ENCODE measurements around the gene NFASC. TPM values are rescaled to one million over a fixed set of nuclear protein-coding genes. Genes with fewer than 3 reads are reported as not detected.

Gene NFASC
- total and polyA plus RNA-seq, 2 experiments from 2014 or later = 46.3 to 54.7 TPM

- Histone ChIP-seq H3K79me2 (ENCODE audit: insufficient read depth) (no peaks in the 10 kb centered on the region), H2AFZ (no peak overlapping the region), H4K20me1 (ENCODE audit: insufficient read depth) (no peaks in the 10 kb centered on the region), H3K9ac (no peak overlapping the region), H3K4me3 (no peak overlapping the region), H3K36me3 (ENCODE audit: low read depth) (no peaks in the 10 kb centered on the region), H3K9me3 (ENCODE audit: low read depth) (no peaks in the 10 kb centered on the region), H3F3A (ENCODE audit: insufficient read depth) (no peaks in the 10 kb centered on the region), H3K4me1 (ENCODE audit: insufficient read depth) (peaks cover 5% of the 10 kb centered on the region; the same call in 1 of the 2 replicates), H3K27me3 (replicated peaks; ENCODE audit: insufficient read depth) (no peaks in the 10 kb centered on the region), H3K9me2 (ENCODE audit: insufficient read depth) (no peaks in the 10 kb centered on the region), H3K27ac (no peak overlapping the region), H3K4me2 (ENCODE audit: unreplicated experiment) (no peak overlapping the region)
- WGBS, 2 experiments (ENCODE audit: low coverage in 1 of 2, low lambda C conversion rate in 2 of 2, missing lambda C conversion rate in 2 of 2) = 88% methylated on average over 12 of the region's 12 CpGs
- DNase-seq = no peak
- in situ Hi-C loops (cut with MboI) = no loop called here
- no peak for TF ChIP-seq EZH2phosphoT487 (IDR thresholded peaks at IDR 0.05; ENCODE audit: insufficient read depth, low read depth)
- no peak for TF ChIP-seq EZH2 (IDR thresholded peaks at IDR 0.05; ENCODE audit: insufficient read depth, poor library complexity, severe bottlenecking)
Observed at GRCh38 chr1:205071801-205072200, 201.1 kb downstream of the NFASC start.

GRCh38 chr1:205072286-205072685 lies 201.6 kb downstream of the NFASC start:
- in situ Hi-C loops (cut with MboI) = no loop called here
- Histone ChIP-seq H4K20me1 (ENCODE audit: insufficient read depth) (no peaks in the 10 kb centered on the region), H3K9ac (no peak overlapping the region), H3K9me2 (ENCODE audit: insufficient read depth) (no peaks in the 10 kb centered on the region), H3K27ac (no peak overlapping the region), H3F3A (ENCODE audit: insufficient read depth) (no peaks in the 10 kb centered on the region), H3K36me3 (ENCODE audit: low read depth) (no peaks in the 10 kb centered on the region), H2AFZ (no peak overlapping the region), H3K4me3 (no peak overlapping the region), H3K9me3 (ENCODE audit: low read depth) (no peaks in the 10 kb centered on the region), H3K4me2 (ENCODE audit: unreplicated experiment) (no peak overlapping the region), H3K4me1 (ENCODE audit: insufficient read depth) (peaks cover 5% of the 10 kb centered on the region; the same call in 1 of the 2 replicates), H3K79me2 (ENCODE audit: insufficient read depth) (no peaks in the 10 kb centered on the region), H3K27me3 (replicated peaks; ENCODE audit: insufficient read depth) (no peaks in the 10 kb centered on the region)
- 72 to 78% methylated on average over 9 of the region's 9 CpGs for WGBS, 2 experiments (ENCODE audit: low coverage in 1 of 2, low lambda C conversion rate in 2 of 2, missing lambda C conversion rate in 2 of 2)
- TF ChIP-seq EZH2phosphoT487 (IDR thresholded peaks at IDR 0.05; ENCODE audit: insufficient read depth, low read depth) = no peak
- no peak for TF ChIP-seq EZH2 (IDR thresholded peaks at IDR 0.05; ENCODE audit: insufficient read depth, poor library complexity, severe bottlenecking)
- no peak for DNase-seq

Other genes with a start within 250 kb of the NFASC start
- 0.22 TPM in 1 of 2 replicates, not detected in the other for gene LRRN2, start 185.1 kb upstream of the NFASC start, total RNA-seq (2014; rRNA removed; shearing (Covaris generic))
- not detected in 2 replicates for gene LRRN2, start 185.1 kb upstream of the NFASC start, polyA plus RNA-seq (2016; fragmentation: Nextera tagmentation; extraction: Ambion mirVana)
- gene CNTN2, start 172.3 kb downstream of the NFASC start, total RNA-seq (2014; rRNA removed; shearing (Covaris generic)) = not detected in 2 replicates
- not detected in 2 replicates for gene CNTN2, start 172.3 kb downstream of the NFASC start, polyA plus RNA-seq (2016; fragmentation: Nextera tagmentation; extraction: Ambion mirVana)
- 0.51 and 2.2 TPM in 2 replicates for gene TMEM81, start 213.6 kb downstream of the NFASC start, total RNA-seq (2014; rRNA removed; shearing (Covaris generic))
- gene TMEM81, start 213.6 kb downstream of the NFASC start, polyA plus RNA-seq (2016; fragmentation: Nextera tagmentation; extraction: Ambion mirVana) = 0.75 and 0.95 TPM in 2 replicates

All from GM23248 (cell line).